ENCODE data around the gene PHF19. TPM values are rescaled to one million over a fixed set of nuclear protein-coding genes. Genes with fewer than 3 reads are reported as not detected.

Gene PHF19
- polyA plus RNA-seq, 1 donor from 2014 or later: 4.9 TPM

DNA sequence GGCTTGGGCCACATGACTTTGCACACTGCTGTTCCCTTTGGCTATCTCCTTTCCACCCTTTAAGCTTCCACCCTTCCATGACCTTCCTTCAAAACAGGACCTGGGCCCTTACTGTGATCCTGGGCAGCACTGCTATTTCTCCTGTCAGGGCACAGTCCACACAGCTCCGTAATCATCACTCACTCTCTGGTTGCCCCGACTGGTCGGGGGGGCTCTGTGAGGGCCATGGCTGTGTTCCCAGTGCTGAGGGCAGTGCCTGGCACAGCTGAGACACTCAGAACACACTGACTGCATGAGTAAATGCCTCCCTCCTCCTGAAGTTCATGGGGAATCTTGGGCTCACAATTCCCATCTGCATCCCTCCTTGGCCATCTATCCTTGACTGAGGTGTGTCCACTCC, 37.4 kb upstream of the PHF19 start:
- Histone ChIP-seq H3K9ac (ENCODE audit: low read length) (no peak overlapping the region), H3K27ac (ENCODE audit: low read length) (no peak overlapping the region)

DNA sequence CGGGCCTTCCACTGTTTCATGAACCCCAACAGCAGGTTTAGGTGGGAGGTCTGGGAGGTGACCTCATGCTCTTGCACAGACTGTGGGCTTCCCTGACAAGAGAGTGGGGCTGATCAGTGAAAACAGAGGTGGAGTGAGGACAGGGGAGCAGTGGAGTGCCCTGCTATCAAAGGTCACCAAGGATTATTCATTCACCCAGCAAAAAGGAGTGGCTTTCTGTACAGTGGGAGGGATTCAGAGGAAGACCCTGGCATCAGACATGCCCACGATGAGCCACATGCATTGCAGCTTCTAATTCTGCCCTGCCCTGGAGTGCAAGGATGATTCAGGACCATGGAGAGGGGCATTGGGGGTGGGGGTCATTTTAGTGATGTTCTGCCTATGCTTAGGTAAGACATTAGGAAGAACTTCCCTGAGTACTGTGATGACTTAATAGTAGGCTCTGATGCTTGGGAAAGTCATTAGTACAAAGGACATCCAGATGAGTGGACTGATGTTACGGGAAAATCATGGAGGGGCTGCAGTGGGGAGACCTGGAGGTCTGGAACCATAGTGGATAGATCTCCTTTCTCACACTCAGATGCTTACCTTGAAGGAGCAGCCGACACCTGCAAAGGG, 36.8 kb upstream of the PHF19 start:
- no peak overlapping the region for H3K4me2 ChIP-seq (ENCODE audit: low read length)
- no peak for TF ChIP-seq TAF1 (IDR thresholded peaks at IDR 0.05; ENCODE audit: low read depth)
- TF ChIP-seq EZH2 (IDR thresholded peaks at IDR 0.05; ENCODE audit: borderline replicate concordance, insufficient read depth, low read length, poor library complexity, severe bottlenecking): no peak
- no peak for TF ChIP-seq MXI1 (conservative IDR thresholded peaks at IDR 0.05; ENCODE audit: poor library complexity, severe bottlenecking)
- TF ChIP-seq, protein P1, sequence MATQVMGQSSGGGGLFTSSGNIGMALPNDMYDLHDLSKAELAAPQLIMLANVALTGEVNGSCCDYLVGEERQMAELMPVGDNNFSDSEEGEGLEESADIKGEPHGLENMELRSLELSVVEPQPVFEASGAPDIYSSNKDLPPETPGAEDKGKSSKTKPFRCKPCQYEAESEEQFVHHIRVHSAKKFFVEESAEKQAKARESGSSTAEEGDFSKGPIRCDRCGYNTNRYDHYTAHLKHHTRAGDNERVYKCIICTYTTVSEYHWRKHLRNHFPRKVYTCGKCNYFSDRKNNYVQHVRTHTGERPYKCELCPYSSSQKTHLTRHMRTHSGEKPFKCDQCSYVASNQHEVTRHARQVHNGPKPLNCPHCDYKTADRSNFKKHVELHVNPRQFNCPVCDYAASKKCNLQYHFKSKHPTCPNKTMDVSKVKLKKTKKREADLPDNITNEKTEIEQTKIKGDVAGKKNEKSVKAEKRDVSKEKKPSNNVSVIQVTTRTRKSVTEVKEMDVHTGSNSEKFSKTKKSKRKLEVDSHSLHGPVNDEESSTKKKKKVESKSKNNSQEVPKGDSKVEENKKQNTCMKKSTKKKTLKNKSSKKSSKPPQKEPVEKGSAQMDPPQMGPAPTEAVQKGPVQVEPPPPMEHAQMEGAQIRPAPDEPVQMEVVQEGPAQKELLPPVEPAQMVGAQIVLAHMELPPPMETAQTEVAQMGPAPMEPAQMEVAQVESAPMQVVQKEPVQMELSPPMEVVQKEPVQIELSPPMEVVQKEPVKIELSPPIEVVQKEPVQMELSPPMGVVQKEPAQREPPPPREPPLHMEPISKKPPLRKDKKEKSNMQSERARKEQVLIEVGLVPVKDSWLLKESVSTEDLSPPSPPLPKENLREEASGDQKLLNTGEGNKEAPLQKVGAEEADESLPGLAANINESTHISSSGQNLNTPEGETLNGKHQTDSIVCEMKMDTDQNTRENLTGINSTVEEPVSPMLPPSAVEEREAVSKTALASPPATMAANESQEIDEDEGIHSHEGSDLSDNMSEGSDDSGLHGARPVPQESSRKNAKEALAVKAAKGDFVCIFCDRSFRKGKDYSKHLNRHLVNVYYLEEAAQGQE (IDR thresholded peaks at IDR 0.05; ENCODE audit: borderline replicate concordance): no peak
- TF ChIP-seq EP300 (conservative IDR thresholded peaks at IDR 0.05; ENCODE audit: poor library complexity, severe bottlenecking): no peak
- TF ChIP-seq, protein P2, sequence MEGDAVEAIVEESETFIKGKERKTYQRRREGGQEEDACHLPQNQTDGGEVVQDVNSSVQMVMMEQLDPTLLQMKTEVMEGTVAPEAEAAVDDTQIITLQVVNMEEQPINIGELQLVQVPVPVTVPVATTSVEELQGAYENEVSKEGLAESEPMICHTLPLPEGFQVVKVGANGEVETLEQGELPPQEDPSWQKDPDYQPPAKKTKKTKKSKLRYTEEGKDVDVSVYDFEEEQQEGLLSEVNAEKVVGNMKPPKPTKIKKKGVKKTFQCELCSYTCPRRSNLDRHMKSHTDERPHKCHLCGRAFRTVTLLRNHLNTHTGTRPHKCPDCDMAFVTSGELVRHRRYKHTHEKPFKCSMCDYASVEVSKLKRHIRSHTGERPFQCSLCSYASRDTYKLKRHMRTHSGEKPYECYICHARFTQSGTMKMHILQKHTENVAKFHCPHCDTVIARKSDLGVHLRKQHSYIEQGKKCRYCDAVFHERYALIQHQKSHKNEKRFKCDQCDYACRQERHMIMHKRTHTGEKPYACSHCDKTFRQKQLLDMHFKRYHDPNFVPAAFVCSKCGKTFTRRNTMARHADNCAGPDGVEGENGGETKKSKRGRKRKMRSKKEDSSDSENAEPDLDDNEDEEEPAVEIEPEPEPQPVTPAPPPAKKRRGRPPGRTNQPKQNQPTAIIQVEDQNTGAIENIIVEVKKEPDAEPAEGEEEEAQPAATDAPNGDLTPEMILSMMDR (IDR thresholded peaks at IDR 0.05; ENCODE audit: poor library complexity, severe bottlenecking): no peak
- no peak for TF ChIP-seq POLR2AphosphoS5 (IDR thresholded peaks at IDR 0.05)
- TF ChIP-seq RAD21 (conservative IDR thresholded peaks at IDR 0.05): no peak
- TF ChIP-seq SMC3 (conservative IDR thresholded peaks at IDR 0.05; ENCODE audit: poor library complexity): no peak
- H3K27ac ChIP-seq (ENCODE audit: low read length): no peak overlapping the region
- H3K27me3 ChIP-seq (ENCODE audit: insufficient read depth, low read depth, low read length): no peaks in the 10 kb centered on the region
- H3K9me2 ChIP-seq (ENCODE audit: insufficient read depth, low read length): no peaks in the 10 kb centered on the region
- no peaks in the 10 kb centered on the region for H3K9me3 ChIP-seq (ENCODE audit: low read length)
- no peaks in the 10 kb centered on the region for H3F3A ChIP-seq (ENCODE audit: insufficient read depth, low read length, poor library complexity, severe bottlenecking)
- no peaks in the 10 kb centered on the region for H3K36me3 ChIP-seq (ENCODE audit: insufficient read depth, low read length)
- no peaks in the 10 kb centered on the region for H4K20me1 ChIP-seq (ENCODE audit: insufficient read depth)
- no peak overlapping the region for H3K4me3 ChIP-seq (ENCODE audit: low read length)
- H3K79me2 ChIP-seq (replicated peaks; ENCODE audit: insufficient read depth, low read length): no peaks in the 10 kb centered on the region
- no peak overlapping the region for H3K9ac ChIP-seq (ENCODE audit: low read length)
- no peak overlapping the region for H2AFZ ChIP-seq (ENCODE audit: low read depth, low read length)

More for the DNA sequence above, 37.4 kb upstream of the PHF19 start:
- Histone ChIP-seq H4K20me1 (ENCODE audit: insufficient read depth) (no peaks in the 10 kb centered on the region), H3F3A (ENCODE audit: insufficient read depth, low read length, poor library complexity, severe bottlenecking) (no peaks in the 10 kb centered on the region), H3K9me2 (ENCODE audit: insufficient read depth, low read length) (no peaks in the 10 kb centered on the region), H3K4me2 (ENCODE audit: low read length) (no peak overlapping the region), H3K36me3 (ENCODE audit: insufficient read depth, low read length) (no peaks in the 10 kb centered on the region), H3K79me2 (replicated peaks; ENCODE audit: insufficient read depth, low read length) (no peaks in the 10 kb centered on the region), H3K27me3 (ENCODE audit: insufficient read depth, low read depth, low read length) (no peaks in the 10 kb centered on the region), H3K9me3 (ENCODE audit: low read length) (no peaks in the 10 kb centered on the region), H2AFZ (ENCODE audit: low read depth, low read length) (no peak overlapping the region), H3K4me3 (ENCODE audit: low read length) (no peak overlapping the region)
- TF ChIP-seq TAF1 (IDR thresholded peaks at IDR 0.05; ENCODE audit: low read depth): no peak
- no peak for TF ChIP-seq POLR2AphosphoS5 (IDR thresholded peaks at IDR 0.05)
- TF ChIP-seq SMC3 (conservative IDR thresholded peaks at IDR 0.05; ENCODE audit: poor library complexity): no peak
- TF ChIP-seq EP300 (conservative IDR thresholded peaks at IDR 0.05; ENCODE audit: poor library complexity, severe bottlenecking): no peak
- TF ChIP-seq RAD21 (conservative IDR thresholded peaks at IDR 0.05): no peak
- TF ChIP-seq MXI1 (conservative IDR thresholded peaks at IDR 0.05; ENCODE audit: poor library complexity, severe bottlenecking): no peak
- no peak for TF ChIP-seq EZH2 (IDR thresholded peaks at IDR 0.05; ENCODE audit: borderline replicate concordance, insufficient read depth, low read length, poor library complexity, severe bottlenecking)
- TF ChIP-seq, protein P2 (IDR thresholded peaks at IDR 0.05; ENCODE audit: poor library complexity, severe bottlenecking): no peak
- TF ChIP-seq, protein P1 (IDR thresholded peaks at IDR 0.05; ENCODE audit: borderline replicate concordance): no peak

All from neural cell (in vitro differentiated cells).